WTC11 (cell line): ENCODE data around the gene CAMKMT. TPM values are rescaled to one million over a fixed set of nuclear protein-coding genes. Genes with fewer than 3 reads are reported as not detected.

Experiments
- ATAC-seq: fragments of 200-7000 bp; cut with Tn5 transposase; 2 replicates; pipeline ENCODE4 v1.10.0; 2021; ENCODE audit warnings: mild to moderate bottlenecking, moderate library complexity
- CTCF ChIA-PET: fragments of 300-600 bp; sonication (Branson Sonifier 250); formaldehyde crosslinking; loops from one replicate; lab custom pipeline; 2021; ENCODE audit warnings: antibody characterized with exemption; lab: Charles Lee
- POLR2A ChIA-PET: fragments of 350-600 bp; sonication (Branson Sonifier 250); formaldehyde crosslinking; loops from one replicate; lab custom pipeline; 2021; ENCODE audit warnings: antibody characterized with exemption; lab: Charles Lee
- DNase-seq: peaks from one replicate; pipeline ENCODE4 v3.0.0; 2021; ENCODE audit warnings: low spot score
- H3K27ac Mint-ChIP-seq: 2 replicates; pipeline ENCODE4 v1.8.0; 2021; ENCODE audit warnings: mixed read lengths
- H3K27me3 Mint-ChIP-seq: 2 replicates; pipeline ENCODE4 v1.8.0; 2021; ENCODE audit warnings: low read depth, mild to moderate bottlenecking, moderate library complexity, mixed read lengths
- H3K36me3 Mint-ChIP-seq: 2 replicates; pipeline ENCODE4 v1.8.0; 2021; ENCODE audit warnings: mixed read lengths
- H3K4me1 Mint-ChIP-seq: 2 replicates; pipeline ENCODE4 v1.8.0; 2022; ENCODE audit warnings: mixed read lengths
- H3K4me3 Mint-ChIP-seq: 2 replicates; pipeline ENCODE4 v1.8.0; 2021; ENCODE audit warnings: mild to moderate bottlenecking, moderate library complexity, mixed read lengths
- H3K9me3 Mint-ChIP-seq: 2 replicates; pipeline ENCODE4 v1.8.0; 2021; ENCODE audit warnings: mixed read lengths
- CREM ChIP-seq: sonication (generic); formaldehyde crosslinking; IDR thresholded peaks from 2 replicates; pipeline ENCODE4 v1.8.1; 2022; ENCODE audit warnings: mild to moderate bottlenecking, missing genetic modification reagents, moderate library complexity
- E2F4 ChIP-seq: sonication (generic); formaldehyde crosslinking; IDR thresholded peaks from 2 replicates; pipeline ENCODE4 v1.8.1; 2022; ENCODE audit warnings: low read depth, mild to moderate bottlenecking, moderate library complexity, missing genetic modification reagents, borderline replicate concordance
- E2F5 ChIP-seq: sonication (generic); formaldehyde crosslinking; IDR thresholded peaks from 2 replicates; pipeline ENCODE4 v1.8.1; 2022; ENCODE audit warnings: mild to moderate bottlenecking, moderate library complexity, missing genetic modification reagents
- MLX ChIP-seq: sonication (generic); formaldehyde crosslinking; IDR thresholded peaks from 2 replicates; pipeline ENCODE4 v1.8.1; 2023; ENCODE audit warnings: mild to moderate bottlenecking, missing genetic modification reagents, moderate library complexity
- ZNF396 ChIP-seq: fragments of 250-450 bp; sonication (Bioruptor Pico); IDR thresholded peaks from 2 replicates; pipeline ENCODE4 v1.8.0; 2021; ENCODE audit warnings: mild to moderate bottlenecking, moderate library complexity, borderline replicate concordance
- ZNF671 ChIP-seq: fragments of 250-450 bp; sonication (Bioruptor Pico); IDR thresholded peaks from 2 replicates; pipeline ENCODE4 v1.8.0; 2021; ENCODE audit warnings: mild to moderate bottlenecking
- total RNA-seq: library from RNA; stranded (reverse); gene quantifications from 3 replicates; pipeline ENCODE4 v1.2.3, GENCODE V29; 2021
- TF ChIP-seq, protein P1 (sequence below): sonication (generic); formaldehyde crosslinking; IDR thresholded peaks from 2 replicates; pipeline ENCODE4 v1.8.1; 2023; ENCODE audit warnings: mild to moderate bottlenecking, moderate library complexity, missing genetic modification reagents
- TF ChIP-seq, protein P2 (sequence below): sonication (generic); formaldehyde crosslinking; IDR thresholded peaks from 2 replicates; pipeline ENCODE4 v1.8.0; 2022; ENCODE audit warnings: mild to moderate bottlenecking, missing genetic modification reagents
- TF ChIP-seq, protein P3 (sequence below): sonication (generic); formaldehyde crosslinking; IDR thresholded peaks from 2 replicates; pipeline ENCODE4 v1.8.1; 2022; ENCODE audit warnings: missing genetic modification reagents, borderline replicate concordance

CAMKMT gene
- total RNA-seq, 1 experiment from 2014 or later, result 20.6 TPM

DNA sequence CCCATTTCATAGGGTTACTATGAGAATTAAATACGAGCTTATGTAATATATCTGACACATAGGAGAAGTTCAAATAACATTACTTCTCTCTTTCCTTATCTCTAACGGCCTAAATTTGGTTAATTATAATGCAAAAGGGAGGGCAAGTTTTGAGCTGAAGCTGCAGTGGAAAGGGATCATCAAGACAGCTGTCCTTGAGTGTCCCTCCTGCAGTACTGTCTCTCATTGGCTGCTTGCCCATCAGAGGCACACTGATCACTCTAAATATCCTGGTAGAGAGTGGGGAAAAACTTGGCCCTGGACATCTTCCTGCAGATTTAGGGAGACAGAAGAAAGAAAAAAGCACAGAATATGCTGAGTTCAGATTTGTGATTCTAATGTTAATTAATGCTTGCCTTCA, 186.0 kb downstream of the CAMKMT start:
- H3K4me3 Mint-ChIP-seq, result no peak overlapping the region
- no peak overlapping the region for H3K27ac Mint-ChIP-seq
- POLR2A ChIA-PET, result interaction anchor here (0.5 kb wide), 1 partner anchor 256 kb away, joined by 3 read pairs; no protein-coding TSS in a partner anchor
- ATAC-seq (no peak), DNase-seq (no peak)
- TF ChIP-seq, protein P1, sequence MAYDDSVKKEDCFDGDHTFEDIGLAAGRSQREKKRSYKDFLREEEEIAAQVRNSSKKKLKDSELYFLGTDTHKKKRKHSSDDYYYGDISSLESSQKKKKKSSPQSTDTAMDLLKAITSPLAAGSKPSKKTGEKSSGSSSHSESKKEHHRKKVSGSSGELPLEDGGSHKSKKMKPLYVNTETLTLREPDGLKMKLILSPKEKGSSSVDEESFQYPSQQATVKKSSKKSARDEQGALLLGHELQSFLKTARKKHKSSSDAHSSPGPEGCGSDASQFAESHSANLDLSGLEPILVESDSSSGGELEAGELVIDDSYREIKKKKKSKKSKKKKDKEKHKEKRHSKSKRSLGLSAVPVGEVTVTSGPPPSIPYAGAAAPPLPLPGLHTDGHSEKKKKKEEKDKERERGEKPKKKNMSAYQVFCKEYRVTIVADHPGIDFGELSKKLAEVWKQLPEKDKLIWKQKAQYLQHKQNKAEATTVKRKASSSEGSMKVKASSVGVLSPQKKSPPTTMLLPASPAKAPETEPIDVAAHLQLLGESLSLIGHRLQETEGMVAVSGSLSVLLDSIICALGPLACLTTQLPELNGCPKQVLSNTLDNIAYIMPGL (CRISPR knock-in tag), result no peak
- no peak for TF ChIP-seq MLX
- TF ChIP-seq E2F5 (CRISPR knock-in tag), result no peak
- TF ChIP-seq, protein P2, sequence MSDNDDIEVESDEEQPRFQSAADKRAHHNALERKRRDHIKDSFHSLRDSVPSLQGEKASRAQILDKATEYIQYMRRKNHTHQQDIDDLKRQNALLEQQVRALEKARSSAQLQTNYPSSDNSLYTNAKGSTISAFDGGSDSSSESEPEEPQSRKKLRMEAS, result no peak
- no peak for TF ChIP-seq ZNF671 (CRISPR knock-in tag)
- no peaks in the 10 kb centered on the region for H3K36me3 Mint-ChIP-seq
- peaks cover 65% of the 10 kb centered on the region for H3K4me1 Mint-ChIP-seq
- no peaks in the 10 kb centered on the region for H3K9me3 Mint-ChIP-seq
- no peaks in the 10 kb centered on the region for H3K27me3 Mint-ChIP-seq
- CTCF ChIA-PET, result interaction anchor here (0.7 to 2.0 kb wide), 3 partner anchors 13 to 85 kb away, joined by 3 to 12 read pairs (median 7); no protein-coding TSS in a partner anchor

GRCh38 chr2:44548221-44549098, 186.7 kb downstream of the CAMKMT start:
- DNase-seq (no peak), ATAC-seq (no peak)
- H3K4me1 Mint-ChIP-seq, result peaks cover 57% of the 10 kb centered on the region
- H3K9me3 Mint-ChIP-seq, result no peaks in the 10 kb centered on the region
- no peaks in the 10 kb centered on the region for H3K27me3 Mint-ChIP-seq
- no peak for TF ChIP-seq E2F4 (CRISPR knock-in tag)
- H3K36me3 Mint-ChIP-seq, result no peaks in the 10 kb centered on the region
- H3K27ac Mint-ChIP-seq, result peak overlapping the region; percentile 35
- ChIA-PET CTCF (interaction anchor here (0.7 to 2.0 kb wide), 3 partner anchors 12 to 85 kb away, joined by 3 to 12 read pairs (median 7); no protein-coding TSS in a partner anchor), POLR2A (interaction anchor here (0.5 kb wide), 1 partner anchor 255 kb away, joined by 3 read pairs; no protein-coding TSS in a partner anchor)
- H3K4me3 Mint-ChIP-seq, result no peak overlapping the region

DNA sequence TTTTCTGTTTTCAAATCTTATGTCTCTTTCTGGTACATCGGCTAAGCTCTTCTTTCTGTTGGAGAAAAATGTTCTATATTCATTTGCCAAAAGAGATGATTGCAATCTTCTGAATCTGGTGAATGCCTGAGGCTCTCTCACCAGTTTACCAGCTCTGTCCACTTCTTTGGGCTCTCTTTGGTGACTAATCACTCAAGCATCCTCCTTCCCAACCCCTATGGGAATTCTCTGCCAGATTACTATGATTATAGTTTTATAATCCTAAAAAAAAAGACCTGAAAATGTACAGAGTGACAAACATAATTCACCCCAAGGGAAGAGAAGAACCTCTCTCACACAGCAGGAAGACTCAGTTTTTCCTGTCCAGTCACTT, 187.3 kb downstream of the CAMKMT start:
- Mint-ChIP-seq H3K9me3 (no peaks in the 10 kb centered on the region), H3K27me3 (no peaks in the 10 kb centered on the region), H3K4me3 (no peak overlapping the region), H3K27ac (peak overlapping the region; percentile 13; the same call in 1 of the 2 replicates), H3K4me1 (peaks cover 51% of the 10 kb centered on the region), H3K36me3 (no peaks in the 10 kb centered on the region)
- ChIA-PET POLR2A (no interaction called here), CTCF (interaction anchor here (1.8 to 2.0 kb wide), 2 partner anchors 12 to 69 kb away, joined by 7 to 12 read pairs; no protein-coding TSS in a partner anchor)
- DNase-seq, result no peak
- ATAC-seq, result no peak
- TF ChIP-seq ZNF396 (CRISPR knock-in tag), result no peak
- no peak for TF ChIP-seq CREM (CRISPR knock-in tag)
- TF ChIP-seq, protein P3, sequence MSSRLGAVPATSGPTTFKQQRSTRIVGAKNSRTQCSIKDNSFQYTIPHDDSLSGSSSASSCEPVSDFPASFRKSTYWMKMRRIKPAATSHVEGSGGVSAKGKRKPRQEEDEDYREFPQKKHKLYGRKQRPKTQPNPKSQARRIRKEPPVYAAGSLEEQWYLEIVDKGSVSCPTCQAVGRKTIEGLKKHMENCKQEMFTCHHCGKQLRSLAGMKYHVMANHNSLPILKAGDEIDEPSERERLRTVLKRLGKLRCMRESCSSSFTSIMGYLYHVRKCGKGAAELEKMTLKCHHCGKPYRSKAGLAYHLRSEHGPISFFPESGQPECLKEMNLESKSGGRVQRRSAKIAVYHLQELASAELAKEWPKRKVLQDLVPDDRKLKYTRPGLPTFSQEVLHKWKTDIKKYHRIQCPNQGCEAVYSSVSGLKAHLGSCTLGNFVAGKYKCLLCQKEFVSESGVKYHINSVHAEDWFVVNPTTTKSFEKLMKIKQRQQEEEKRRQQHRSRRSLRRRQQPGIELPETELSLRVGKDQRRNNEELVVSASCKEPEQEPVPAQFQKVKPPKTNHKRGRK (CRISPR knock-in tag), result no peak
